Measurements from ENCODE around the gene RPL3.

DNA sequence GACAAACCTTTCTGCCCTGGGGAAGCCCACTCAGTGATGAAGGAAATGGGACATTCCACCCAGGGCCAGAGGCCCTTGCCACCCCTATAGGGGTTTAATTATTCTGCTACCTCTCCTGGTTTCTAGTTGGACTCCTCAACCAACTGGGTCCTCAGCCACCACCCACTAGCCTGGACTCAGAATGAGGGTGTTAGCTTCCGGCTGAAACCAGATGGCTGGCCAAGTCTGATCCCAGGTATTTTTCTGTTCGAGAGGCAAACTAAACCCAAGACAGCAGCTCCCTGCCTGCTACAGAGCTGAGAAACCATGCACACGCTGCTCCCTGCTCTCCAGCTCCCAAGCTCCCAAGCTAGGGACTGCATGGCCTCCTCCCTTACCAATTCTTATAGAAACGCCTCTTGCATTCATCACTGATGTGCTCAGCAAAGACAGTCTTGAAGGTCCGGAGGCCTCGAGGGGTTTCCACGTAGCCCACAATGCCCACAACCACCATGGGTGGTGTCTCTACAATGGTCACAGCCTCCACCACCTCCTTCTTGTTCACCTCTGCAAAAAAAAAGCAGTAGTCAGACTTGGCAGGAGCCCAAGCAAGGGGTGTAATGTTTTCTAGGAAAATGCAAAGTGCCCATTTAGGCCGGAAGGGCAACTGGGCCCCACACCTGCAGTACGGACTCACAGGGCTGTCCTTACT is 2.2 kb downstream of the RPL3 start:
- TF ChIP-seq, protein P1, sequence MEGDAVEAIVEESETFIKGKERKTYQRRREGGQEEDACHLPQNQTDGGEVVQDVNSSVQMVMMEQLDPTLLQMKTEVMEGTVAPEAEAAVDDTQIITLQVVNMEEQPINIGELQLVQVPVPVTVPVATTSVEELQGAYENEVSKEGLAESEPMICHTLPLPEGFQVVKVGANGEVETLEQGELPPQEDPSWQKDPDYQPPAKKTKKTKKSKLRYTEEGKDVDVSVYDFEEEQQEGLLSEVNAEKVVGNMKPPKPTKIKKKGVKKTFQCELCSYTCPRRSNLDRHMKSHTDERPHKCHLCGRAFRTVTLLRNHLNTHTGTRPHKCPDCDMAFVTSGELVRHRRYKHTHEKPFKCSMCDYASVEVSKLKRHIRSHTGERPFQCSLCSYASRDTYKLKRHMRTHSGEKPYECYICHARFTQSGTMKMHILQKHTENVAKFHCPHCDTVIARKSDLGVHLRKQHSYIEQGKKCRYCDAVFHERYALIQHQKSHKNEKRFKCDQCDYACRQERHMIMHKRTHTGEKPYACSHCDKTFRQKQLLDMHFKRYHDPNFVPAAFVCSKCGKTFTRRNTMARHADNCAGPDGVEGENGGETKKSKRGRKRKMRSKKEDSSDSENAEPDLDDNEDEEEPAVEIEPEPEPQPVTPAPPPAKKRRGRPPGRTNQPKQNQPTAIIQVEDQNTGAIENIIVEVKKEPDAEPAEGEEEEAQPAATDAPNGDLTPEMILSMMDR (conservative IDR thresholded peaks at IDR 0.05; ENCODE audit: low read depth, low read length) = no peak
- no peak for TF ChIP-seq POLR2A (IDR thresholded peaks at IDR 0.05; ENCODE audit: low read depth, low read length)
- no peak for TF ChIP-seq RAD21 (IDR thresholded peaks at IDR 0.05; ENCODE audit: low read length)

All from IMR-90 (cell line).